Aorta (tissue), 5 donors: ENCODE results near the gene MTHFD1L. TPM values are rescaled to one million over a fixed set of nuclear protein-coding genes. Genes with fewer than 3 reads are reported as not detected.
"Not testable (repeated sequence)": the region's sequence is repeated elsewhere in the genome, so short reads cannot be mapped to it uniquely, and the experiment has no call there.

Experiments
- ATAC-seq: fragments of 200-7000 bp; cut with Tn5 transposase; one replicate; pipeline ENCODE4 v1.9.1; 2022; ENCODE audit warnings: moderate library complexity; ENCODE audit not compliant: low FRiP score
- DNase-seq, 2 donors: peaks; one replicate each; pipeline ENCODE4 v3.0.0-alpha.2; 2020
- H3K27ac ChIP-seq, 2 donors: one replicate each; pipeline ENCODE4 v1.5.1; 2013; ENCODE audit warnings: low read length in 2 of 2, mild to moderate bottlenecking in 2 of 2, moderate library complexity in 2 of 2, control low read depth in 1 of 2, inconsistent platforms in 1 of 2, low read depth in 1 of 2
- H3K27me3 ChIP-seq, 2 donors: one replicate each; pipeline ENCODE4 v1.6.1; 2013; ENCODE audit warnings: control low read depth in 1 of 2, low read length in 1 of 2, mild to moderate bottlenecking in 1 of 2, moderate library complexity in 1 of 2; ENCODE audit not compliant: insufficient read depth in 2 of 2, control insufficient read depth in 1 of 2
- H3K36me3 ChIP-seq, 2 donors: one replicate each; pipeline ENCODE4 v1.6.1; 2013; ENCODE audit warnings: control low read depth in 1 of 2, low read length in 1 of 2, mild to moderate bottlenecking in 1 of 2; ENCODE audit not compliant: insufficient read depth in 2 of 2, control insufficient read depth in 1 of 2
- H3K4me1 ChIP-seq, 2 donors: one replicate each; pipeline ENCODE4 v1.6.1; 2013; ENCODE audit warnings: low read length in 2 of 2, control low read depth in 1 of 2, mild to moderate bottlenecking in 1 of 2, moderate library complexity in 1 of 2; ENCODE audit not compliant: insufficient read depth in 2 of 2, control insufficient read depth in 1 of 2
- H3K4me3 ChIP-seq, 2 donors: one replicate each; pipeline ENCODE4 v1.5.1; 2013; ENCODE audit warnings: low read length in 2 of 2, control low read depth in 1 of 2, mild to moderate bottlenecking in 1 of 2
- H3K9me3 ChIP-seq: one replicate; pipeline ENCODE4 v1.6.1; 2013; ENCODE audit warnings: mild to moderate bottlenecking, low read length; ENCODE audit not compliant: control insufficient read depth
- WGBS, 2 donors: extraction: QIAGEN DNeasy Blood & Tissue Kit; methylation state at CpG; one replicate each; pipeline ENCODE4 v1.1.7; 2013; 5-methylcytosine and 5-hydroxymethylcytosine counted together
- intact Hi-C, 2 donors: fragments of 100-400 bp; cut with DNase I; formaldehyde crosslinking; loops; one replicate each; pipeline versions ENCODE4 v1.14.2 to v1.15.0; 2022
- polyA plus RNA-seq, 2 donors: library from polyadenylated mRNA; stranded (reverse); fragments of 200-250 nt; gene quantifications; one replicate each; pipeline ENCODE4 v1.2.3, GENCODE V29; 2013
- total RNA-seq, 2 donors: library from RNA; stranded (reverse); fragmentation: NEBNext Ultra II Directional; extraction: Animal tissue kit (Norgen Biotek cat#: 25700); gene quantifications; one replicate each; pipeline ENCODE4 v1.2.1, GENCODE V29; 2021
- donor health status: healthy with polysubstance abuse.
- donor health status: Bipolar disorder and iron deficiency.
- donor health status: DM: no; HTN: no; CAD: no.
- donor health status: DM: no; HTN: no; CAD: no.
- donor health status: DM: yes; HTN: yes; CAD: no.

MTHFD1L gene
- total and polyA plus RNA-seq, 4 donors, result 20.4 to 65.8 (median 55.7) TPM

GRCh38 chr6:151040888-151041521 lies 175.5 kb downstream of the MTHFD1L start:
- H3K27me3 ChIP-seq, H3K9me3 ChIP-seq, H3K4me1 ChIP-seq, intact Hi-C loops, H3K36me3 ChIP-seq, H3K4me3 ChIP-seq: not testable (repeated sequence)
- DNase-seq (peak; percentile 81 to 92), ATAC-seq (peak; percentile 80)
- H3K27ac ChIP-seq, result peak overlapping the region in 1 of 2 donors; percentile 93
- WGBS, 2 donors, result 8 to 12% methylated on average over 11 to 12 of the region's 12 CpGs

- Histone ChIP-seq H3K9me3 (no peaks in the 10 kb centered on the region), H3K36me3 (no peaks in the 10 kb centered on the region), H3K27ac (peak overlapping the region in 1 of 2 donors; percentile 93), H3K27me3 (no peaks in the 10 kb centered on the region), H3K4me3 (no peak overlapping the region), H3K4me1 (no peaks in the 10 kb centered on the region)
- no peak for DNase-seq
- WGBS, 2 donors, result 95 to 97% methylated on average over 5 of the region's 5 CpGs
- intact Hi-C loops, result no loop called here
- ATAC-seq, result no peak
Measured at GRCh38 chr6:151041686-151042085, 176.2 kb downstream of the MTHFD1L start.

DNA sequence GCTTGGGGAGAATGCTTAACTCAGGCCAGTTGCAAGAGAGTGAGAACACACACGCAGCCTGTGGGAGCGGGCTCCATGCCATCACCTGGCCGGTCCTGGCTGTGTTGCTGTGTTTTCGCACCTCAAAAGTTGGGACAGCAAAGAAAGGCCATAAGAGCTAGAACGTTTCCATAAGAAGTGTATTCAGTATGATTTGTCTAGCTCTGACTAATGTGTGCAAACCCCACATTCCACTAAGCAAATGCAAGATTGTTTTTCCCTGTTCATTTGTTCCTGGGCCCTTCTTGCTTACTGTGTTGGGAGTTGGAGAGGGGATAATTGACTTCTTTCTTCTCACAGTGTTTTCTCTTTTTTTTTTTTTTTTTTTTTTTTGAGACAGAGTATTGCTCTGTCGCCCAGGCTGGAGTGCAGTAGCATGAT lies 177.4 kb downstream of the MTHFD1L start:
- DNase-seq, H3K27me3 ChIP-seq, H3K36me3 ChIP-seq, ATAC-seq, H3K4me3 ChIP-seq, H3K27ac ChIP-seq, H3K4me1 ChIP-seq, intact Hi-C loops, H3K9me3 ChIP-seq: not testable (repeated sequence)
- 60 to 69% methylated on average over 5 to 6 of the region's 6 CpGs for WGBS, 2 donors

GRCh38 chr6:151043944-151044343 lies 178.4 kb downstream of the MTHFD1L start:
- no peaks in the 10 kb centered on the region for H3K36me3 ChIP-seq
- WGBS, 2 donors, result 89 to 90% methylated on average over 4 of the region's 4 CpGs
- no peak for DNase-seq
- ATAC-seq, result no peak
- no peaks in the 10 kb centered on the region for H3K4me1 ChIP-seq
- intact Hi-C loops, result no loop called here
- no peak overlapping the region for H3K4me3 ChIP-seq
- H3K27ac ChIP-seq, result peak overlapping the region in 1 of 2 donors; percentile 47
- no peaks in the 10 kb centered on the region for H3K9me3 ChIP-seq
- no peaks in the 10 kb centered on the region for H3K27me3 ChIP-seq

DNA sequence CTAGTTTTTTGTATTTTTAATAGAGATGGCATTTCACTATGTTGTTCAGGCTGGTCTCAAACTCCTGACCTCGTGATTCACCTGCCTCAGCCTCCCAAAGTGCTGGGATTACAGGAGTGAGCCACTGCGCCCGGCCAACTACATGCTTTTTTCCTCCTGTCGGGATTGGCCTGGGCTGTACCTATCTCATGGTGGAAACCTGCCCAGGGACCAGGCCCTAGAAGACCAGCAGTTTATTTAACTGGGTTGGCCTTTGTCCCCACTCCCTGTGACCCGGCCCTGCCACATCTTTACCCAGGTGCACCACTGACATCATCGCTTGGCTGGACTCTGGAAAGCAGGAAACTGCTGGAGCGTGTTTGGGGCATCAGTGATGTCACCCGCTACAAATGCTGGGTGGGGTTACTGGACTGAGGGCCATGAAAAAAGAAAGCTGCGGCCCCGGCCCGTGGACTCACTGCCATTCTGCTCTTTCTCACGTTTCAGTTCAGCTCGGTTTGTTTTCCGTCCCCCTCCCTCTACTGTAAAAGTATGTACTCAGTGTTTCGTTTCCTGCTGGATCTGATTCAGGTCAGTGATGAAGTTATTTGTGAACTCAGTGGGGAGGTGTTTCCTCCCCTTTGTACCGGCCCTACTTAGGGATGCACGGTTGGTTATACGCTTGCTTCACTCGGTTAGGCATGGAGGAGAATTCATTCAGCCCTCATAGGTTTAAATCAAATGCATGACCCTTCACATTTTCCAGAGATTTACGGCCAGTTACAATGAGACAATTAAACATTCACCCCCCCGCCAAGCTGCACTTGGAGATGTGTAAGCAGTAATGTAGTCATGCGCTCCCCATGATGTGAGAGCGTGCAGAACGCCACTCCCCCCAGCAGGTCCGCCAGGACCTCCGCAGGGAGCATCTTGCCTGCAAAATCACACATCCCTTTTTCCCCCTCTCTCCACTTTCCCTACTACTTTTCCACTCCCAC lies 179.3 kb downstream of the MTHFD1L start:
- Histone ChIP-seq H3K27me3 (no peaks in the 10 kb centered on the region), H3K4me3 (no peak overlapping the region), H3K36me3 (no peaks in the 10 kb centered on the region), H3K9me3 (no peaks in the 10 kb centered on the region), H3K27ac (peak overlapping the region in 1 of 2 donors; percentile 89), H3K4me1 (no peaks in the 10 kb centered on the region)
- intact Hi-C loops, result no loop called here
- no peak for ATAC-seq
- DNase-seq, result peak; percentile 74 to 85
- WGBS, 2 donors, result 21 to 28% methylated on average over 26 of the region's 26 CpGs

DNA sequence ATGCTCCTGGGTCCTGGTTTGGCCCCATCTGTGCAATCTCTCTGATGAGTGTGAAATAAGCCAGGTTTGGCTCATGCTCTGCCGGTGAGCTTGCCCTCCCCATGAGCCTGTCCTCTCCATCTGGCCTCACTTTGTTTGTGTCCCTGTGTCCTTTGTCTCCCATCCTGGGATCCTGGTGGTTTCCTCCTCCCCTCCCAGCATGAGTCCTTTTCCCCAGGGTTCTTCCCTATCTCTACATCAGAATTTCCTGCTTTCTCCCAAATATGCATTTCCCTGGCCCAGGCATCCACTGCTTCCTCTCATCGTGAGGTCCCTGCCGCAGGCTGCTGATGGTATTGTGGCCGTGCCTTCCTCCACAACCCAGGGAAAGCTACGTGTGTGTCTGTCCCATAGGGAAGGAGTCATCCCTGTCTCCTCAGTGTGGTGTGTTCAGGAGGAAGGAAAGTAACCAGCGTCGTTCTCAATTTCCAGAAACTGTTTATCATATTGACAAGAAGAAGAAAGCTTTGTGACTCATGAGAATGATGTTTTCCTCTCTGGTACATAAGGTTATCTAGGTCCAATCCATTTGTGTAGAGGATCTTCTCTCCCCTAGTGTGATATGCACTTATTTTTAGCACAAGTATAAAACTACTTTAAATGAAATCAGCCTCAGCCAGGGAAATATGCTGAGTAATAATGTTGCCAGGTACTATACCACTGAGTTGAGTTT lies 180.2 kb downstream of the MTHFD1L start:
- DNase-seq, H3K4me1 ChIP-seq, H3K4me3 ChIP-seq, H3K36me3 ChIP-seq, H3K27me3 ChIP-seq, H3K9me3 ChIP-seq, ATAC-seq, intact Hi-C loops: not testable (repeated sequence)
- WGBS, 2 donors, result 31 to 42% methylated on average over 7 of the region's 7 CpGs
- H3K27ac ChIP-seq, result peak overlapping the region in 1 of 2 donors; percentile 89

- WGBS, 2 donors, result 95 to 97% methylated on average over 6 of the region's 6 CpGs
- ATAC-seq (no peak), DNase-seq (no peak)
- H3K4me3 ChIP-seq, result no peak overlapping the region
- H3K36me3 ChIP-seq, result no peaks in the 10 kb centered on the region
- H3K27me3 ChIP-seq, result no peaks in the 10 kb centered on the region
- no peaks in the 10 kb centered on the region for H3K9me3 ChIP-seq
- H3K4me1 ChIP-seq, result no peaks in the 10 kb centered on the region
- intact Hi-C loops, result no loop called here
- no peak overlapping the region for H3K27ac ChIP-seq
Measured at GRCh38 chr6:151051164-151051563, 185.7 kb downstream of the MTHFD1L start.

DNA sequence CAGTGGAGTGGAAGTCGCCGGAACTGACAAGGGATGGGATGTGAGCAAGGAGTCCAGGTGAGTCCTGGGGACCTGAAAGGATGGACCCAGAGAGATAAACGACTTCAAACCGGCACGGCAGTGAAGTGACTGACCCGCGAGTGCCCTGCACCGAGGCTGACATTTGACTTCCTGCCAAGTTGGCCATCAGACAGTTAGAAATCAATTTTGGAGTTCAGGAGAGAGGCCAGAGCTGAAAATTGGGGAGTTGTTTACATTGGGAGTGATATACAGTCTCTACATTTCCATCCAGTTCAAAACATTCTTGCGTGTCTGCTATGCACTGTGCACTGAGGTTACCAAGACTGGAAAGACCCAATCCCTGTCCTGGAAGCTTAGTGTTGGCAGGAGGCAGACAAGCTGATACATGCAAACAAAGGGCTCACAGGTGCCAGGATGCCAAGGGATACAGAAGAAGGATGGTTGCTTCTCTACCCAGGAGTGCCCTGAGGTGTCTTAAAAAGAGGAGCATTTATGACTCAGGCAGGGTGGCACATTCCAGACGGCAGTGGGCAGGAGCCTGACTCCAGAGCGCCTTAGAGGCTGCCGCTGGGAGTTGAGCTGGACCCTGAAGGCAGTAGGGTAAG lies 186.6 kb downstream of the MTHFD1L start:
- 62 to 75% methylated on average over 12 of the region's 12 CpGs for WGBS, 2 donors
- DNase-seq, result no peak
- no peaks in the 10 kb centered on the region for H3K36me3 ChIP-seq
- no peak for ATAC-seq
- H3K4me1 ChIP-seq, result no peaks in the 10 kb centered on the region
- H3K27ac ChIP-seq, result no peak overlapping the region
- H3K27me3 ChIP-seq, result no peaks in the 10 kb centered on the region
- H3K9me3 ChIP-seq, result no peaks in the 10 kb centered on the region
- no peak overlapping the region for H3K4me3 ChIP-seq
- intact Hi-C loops, result no loop called here
